H9 (cell line): ENCODE data around the gene PCDH9. TPM values are rescaled to one million over a fixed set of nuclear protein-coding genes. Genes with fewer than 3 reads are reported as not detected.

Experiments
- DNase-seq: peaks from one replicate; pipeline ENCODE4 v3.0.0-alpha.2; 2017
- H2AFZ ChIP-seq: one replicate; pipeline ENCODE4 v1.6.1; 2013; ENCODE audit warnings: mild to moderate bottlenecking, low read length, control low read depth, moderate library complexity
- H2AK5ac ChIP-seq: 2 replicates; pipeline ENCODE4 v1.6.1; 2013; ENCODE audit warnings: low read length, control low read depth, mixed read lengths; ENCODE audit not compliant: insufficient read length
- H2BK120ac ChIP-seq: one replicate; pipeline ENCODE4 v1.6.1; 2013; ENCODE audit warnings: low read depth, mild to moderate bottlenecking, low read length, control low read depth, inconsistent platforms; ENCODE audit not compliant: poor library complexity, severe bottlenecking
- H2BK12ac ChIP-seq: 2 replicates; pipeline ENCODE4 v1.6.1; 2013; ENCODE audit warnings: low read length, control low read depth, mixed read lengths, low read depth; ENCODE audit not compliant: insufficient read length
- H2BK15ac ChIP-seq: 2 replicates; pipeline ENCODE4 v1.6.1; 2013; ENCODE audit warnings: low read depth, low read length, control low read depth
- H2BK20ac ChIP-seq: one replicate; pipeline ENCODE4 v1.6.1; 2013; ENCODE audit warnings: low read depth, mild to moderate bottlenecking, low read length, control low read depth, inconsistent platforms; ENCODE audit not compliant: poor library complexity, severe bottlenecking
- H2BK5ac ChIP-seq: 2 replicates; pipeline ENCODE4 v1.6.1; 2013; ENCODE audit warnings: low read length, control low read depth, mixed read lengths; ENCODE audit not compliant: insufficient read length
- H3K14ac ChIP-seq: 2 replicates; pipeline ENCODE4 v1.6.1; 2013; ENCODE audit warnings: low read length, control low read depth; ENCODE audit not compliant: insufficient read depth
- H3K18ac ChIP-seq: 2 replicates; pipeline ENCODE4 v1.6.1; 2013; ENCODE audit warnings: low read depth, mild to moderate bottlenecking, mixed read lengths, low read length, control low read depth; ENCODE audit not compliant: insufficient read length
- H3K23ac ChIP-seq: 2 replicates; pipeline ENCODE4 v1.6.1; 2013; ENCODE audit warnings: low read length, control low read depth, mixed read lengths, low read depth; ENCODE audit not compliant: insufficient read length
- H3K23me2 ChIP-seq: 2 replicates; pipeline ENCODE4 v1.6.1; 2013; ENCODE audit warnings: low read depth, mild to moderate bottlenecking, mixed read lengths, low read length, control low read depth; ENCODE audit not compliant: insufficient read length, poor library complexity, severe bottlenecking
- H3K27ac ChIP-seq: 2 replicates; pipeline ENCODE4 v1.5.1; 2013; ENCODE audit warnings: low read length, control low read depth, mixed read lengths, low read depth; ENCODE audit not compliant: insufficient read length
- H3K27me3 ChIP-seq: 2 replicates; pipeline ENCODE4 v1.6.1; 2013; ENCODE audit warnings: low read length, control low read depth, inconsistent platforms; ENCODE audit not compliant: insufficient read depth
- H3K4ac ChIP-seq: 2 replicates; pipeline ENCODE4 v1.6.1; 2013; ENCODE audit warnings: low read depth, mild to moderate bottlenecking, control low read depth, inconsistent platforms, low read length, moderate library complexity
- H3K4me1 ChIP-seq: 2 replicates; pipeline ENCODE4 v1.6.1; 2013; ENCODE audit warnings: low read length, control low read depth, inconsistent platforms; ENCODE audit not compliant: insufficient read depth
- H3K4me2 ChIP-seq: 2 replicates; pipeline ENCODE4 v1.6.1; 2013; ENCODE audit warnings: low read length, control low read depth, mixed read lengths; ENCODE audit not compliant: insufficient read length, insufficient read depth
- H3K56ac ChIP-seq: 2 replicates; pipeline ENCODE4 v1.6.1; 2013; ENCODE audit warnings: low read depth, mild to moderate bottlenecking, mixed read lengths, low read length, control low read depth; ENCODE audit not compliant: insufficient read length
- H3K79me1 ChIP-seq: 2 replicates; pipeline ENCODE4 v1.6.1; 2013; ENCODE audit warnings: low read depth, mild to moderate bottlenecking, moderate library complexity, low read length, control low read depth, inconsistent platforms; ENCODE audit not compliant: insufficient read depth, poor library complexity, severe bottlenecking
- H3K79me2 ChIP-seq: 2 replicates; pipeline ENCODE4 v1.6.1; 2013; ENCODE audit warnings: low read length, control low read depth, inconsistent platforms; ENCODE audit not compliant: insufficient read depth
- H3K9ac ChIP-seq: 2 replicates; pipeline ENCODE4 v1.6.1; 2013; ENCODE audit warnings: low read length, control low read depth, mixed read lengths; ENCODE audit not compliant: insufficient read length; ENCODE audit errors: extremely low read depth
- H3K9me3 ChIP-seq: one replicate; pipeline ENCODE4 v1.6.1; 2013; ENCODE audit warnings: low read depth, low read length, inconsistent platforms; ENCODE audit not compliant: control insufficient read depth
- H3T11ph ChIP-seq: one replicate; pipeline ENCODE4 v1.6.1; 2013; ENCODE audit warnings: mild to moderate bottlenecking, low read length, control low read depth, inconsistent platforms
- H4K20me1 ChIP-seq: one replicate; pipeline ENCODE4 v1.6.1; 2013; ENCODE audit not compliant: control insufficient read depth, insufficient read length, insufficient read depth
- H4K5ac ChIP-seq: 2 replicates; pipeline ENCODE4 v1.6.1; 2013; ENCODE audit warnings: low read depth, mild to moderate bottlenecking, mixed read lengths, low read length, control low read depth; ENCODE audit not compliant: insufficient read length
- H4K8ac ChIP-seq: replicated peaks from 2 replicates; pipeline ENCODE4 v1.6.1; 2013; ENCODE audit warnings: low read length, control low read depth, mixed read lengths, low read depth; ENCODE audit not compliant: insufficient read length
- H4K91ac ChIP-seq: 2 replicates; pipeline ENCODE4 v1.6.1; 2013; ENCODE audit warnings: low read depth, mild to moderate bottlenecking, moderate library complexity, mixed read lengths, low read length, control low read depth; ENCODE audit not compliant: insufficient read length
- H3K27ac Mint-ChIP-seq, 3 experiments: 2 replicates in 2 of 3; 3 replicates in 1 of 3; pipeline ENCODE4 v1.8.0; 2020 to 2021; ENCODE audit warnings: mixed read lengths in 3 of 3, mild to moderate bottlenecking in 1 of 3, moderate library complexity in 1 of 3
- H3K27me3 Mint-ChIP-seq: 2 replicates; pipeline ENCODE4 v1.8.0; 2021; ENCODE audit warnings: low read depth, mild to moderate bottlenecking, moderate library complexity, mixed read lengths
- H3K36me3 Mint-ChIP-seq, 3 experiments: 2 replicates in 2 of 3; 3 replicates in 1 of 3; pipeline ENCODE4 v1.8.0; 2020 to 2021; ENCODE audit warnings: low read depth in 3 of 3, mixed read lengths in 3 of 3; ENCODE audit not compliant: insufficient read depth in 1 of 3
- H3K4me1 Mint-ChIP-seq, 2 experiments: 2 replicates each; pipeline ENCODE4 v1.8.0; 2020; ENCODE audit warnings: mixed read lengths in 2 of 2
- H3K4me3 Mint-ChIP-seq, 2 experiments: 2 replicates in 1 of 2; 3 replicates in 1 of 2; pipeline ENCODE4 v1.8.0; 2020 to 2021; ENCODE audit warnings: mild to moderate bottlenecking in 2 of 2, mixed read lengths in 2 of 2, moderate library complexity in 1 of 2
- H3K9me3 Mint-ChIP-seq, 2 experiments: 2 replicates in 1 of 2; 3 replicates in 1 of 2; pipeline ENCODE4 v1.8.0; 2020; ENCODE audit warnings: mild to moderate bottlenecking in 2 of 2, mixed read lengths in 2 of 2, moderate library complexity in 1 of 2
- CTCF ChIP-seq: fragments of 200-600 bp; sonication (generic); conservative IDR thresholded peaks from 3 replicates; pipeline ENCODE4 v1.8.0; 2021; ENCODE audit warnings: antibody characterized with exemption, mild to moderate bottlenecking
- WGBS: extraction: QIAGEN DNeasy Blood & Tissue Kit; methylation state at CpG from one replicate; pipeline ENCODE4 v1.1.7; 2013; ENCODE audit warnings: missing lambda C conversion rate, low lambda C conversion rate, mixed read lengths; ENCODE audit not compliant: insufficient read length; ENCODE audit errors: extremely low coverage; 5-methylcytosine and 5-hydroxymethylcytosine counted together
- total RNA-seq: library from RNA; stranded (reverse); gene quantifications from 2 replicates; pipeline ENCODE4 v1.2.1, GENCODE V29; 2021

The PCDH9 gene
- total RNA-seq, 1 experiment from 2014 or later: 0.11 TPM

GRCh38 chr13:66624302-66624701 lies 605.8 kb downstream of the PCDH9 start:
- Histone ChIP-seq H3K4me1 (no peaks in the 10 kb centered on the region), H3K79me2 (no peaks in the 10 kb centered on the region), H3K4me2 (no peak overlapping the region), H2BK12ac (no peak overlapping the region), H3K18ac (no peak overlapping the region), H3K4ac (no peak overlapping the region), H2BK15ac (no peak overlapping the region), H2BK5ac (no peak overlapping the region), H3K56ac (no peak overlapping the region), H2AK5ac (no peak overlapping the region), H4K91ac (no peak overlapping the region), H4K20me1 (no peaks in the 10 kb centered on the region), H2BK120ac (no peak overlapping the region), H3K23me2 (no peaks in the 10 kb centered on the region), H3K9ac (no peak overlapping the region), H4K8ac (no peak overlapping the region), H3K79me1 (no peaks in the 10 kb centered on the region), H3K27ac (no peak overlapping the region), H4K5ac (no peak overlapping the region), H3K14ac (no peak overlapping the region), H3K27me3 (no peaks in the 10 kb centered on the region), H3K23ac (no peak overlapping the region), H2BK20ac (no peak overlapping the region), H3K9me3 (no peaks in the 10 kb centered on the region), H3T11ph (no peak overlapping the region), H2AFZ (no peak overlapping the region)
- Mint-ChIP-seq H3K4me3 (no peak overlapping the region), H3K9me3 (peaks cover 0 to 4% of the 10 kb centered on the region in 2 experiments; a peak in 1 of 5 replicates), H3K36me3 (peaks cover 0 to 2% (median 0%) of the 10 kb centered on the region in 3 experiments; a peak in 2 of 7 replicates), H3K4me1 (no peaks in the 10 kb centered on the region), H3K27me3 (no peaks in the 10 kb centered on the region), H3K27ac (no peak overlapping the region)
- DNase-seq: no peak
- WGBS: no CpG with 5 or more reads among the region's 3 CpGs
- no peak for TF ChIP-seq CTCF
